Muscle layer of colon (tissue), 2 donors: ENCODE results near the gene ADAMTSL3.

Source experiments
- H3K27ac ChIP-seq: one replicate; pipeline ENCODE4 v1.7.0; 2013; ENCODE audit warnings: low read depth, mild to moderate bottlenecking, low read length, moderate library complexity
- H3K27me3 ChIP-seq, 2 donors: one replicate each; pipeline ENCODE4 v1.7.0; 2013; ENCODE audit warnings: low read length in 2 of 2, mild to moderate bottlenecking in 2 of 2; ENCODE audit not compliant: insufficient read depth in 2 of 2, control insufficient read depth in 1 of 2
- H3K36me3 ChIP-seq: one replicate; pipeline ENCODE4 v1.7.0; 2013; ENCODE audit warnings: mild to moderate bottlenecking, low read length; ENCODE audit not compliant: insufficient read depth
- H3K4me1 ChIP-seq: one replicate; pipeline ENCODE4 v1.7.0; 2013; ENCODE audit warnings: mild to moderate bottlenecking, low read length; ENCODE audit not compliant: insufficient read depth
- H3K4me3 ChIP-seq, 2 donors: one replicate each; pipeline ENCODE4 v1.7.0; 2013; ENCODE audit warnings: low read length in 2 of 2, low read depth in 1 of 2, mild to moderate bottlenecking in 1 of 2, moderate library complexity in 1 of 2
- H3K9ac ChIP-seq: one replicate; pipeline ENCODE4 v1.7.0; 2013; ENCODE audit warnings: low read length
- H3K9me3 ChIP-seq: one replicate; pipeline ENCODE4 v1.7.0; 2013; ENCODE audit warnings: mild to moderate bottlenecking, low read length
- donor health status: abdominal sarcoma.
- donor health status: Adenocarcinoma of cecum.

ADAMTSL3 gene

DNA sequence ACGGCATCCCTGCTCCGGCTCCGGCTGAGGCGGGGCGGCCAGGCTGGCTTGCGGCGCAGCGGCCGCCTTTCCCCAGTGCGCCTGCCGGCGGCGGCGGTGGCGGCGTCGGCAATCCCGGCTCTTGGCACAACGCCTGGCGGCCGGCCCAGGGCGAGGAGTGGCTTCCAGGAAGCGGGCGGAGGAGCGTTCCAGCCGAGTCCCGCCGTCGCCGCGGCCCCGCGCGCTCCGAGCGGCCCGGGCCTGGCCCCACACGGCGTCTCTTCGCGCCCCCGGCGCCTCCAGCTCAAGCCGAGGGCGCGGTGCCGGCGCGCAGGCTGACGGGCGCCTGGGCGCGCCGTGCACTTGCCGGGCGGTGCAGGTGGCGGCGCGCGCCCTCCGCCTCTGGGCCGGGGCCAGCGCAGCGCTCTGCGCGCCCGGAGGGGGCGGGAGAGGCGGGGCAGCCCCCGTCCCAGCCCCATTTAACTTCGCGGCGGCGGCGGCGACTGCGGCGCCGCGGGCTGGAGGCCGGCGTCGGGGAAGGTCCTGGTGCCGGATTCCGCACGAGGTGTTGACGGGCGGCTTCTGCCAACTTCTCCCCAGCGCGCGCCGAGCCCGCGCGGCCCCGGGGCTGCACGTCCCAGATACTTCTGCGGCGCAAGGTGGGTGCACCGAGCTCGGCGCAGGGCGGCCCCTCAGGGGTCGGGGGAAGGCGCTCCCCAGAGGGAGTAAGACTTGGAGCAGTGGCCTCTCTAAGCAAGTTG is at the start of gene ADAMTSL3:
TSS of gene ADAMTSL3 (plus strand) at position 485 of the 740 bp plus-strand sequence. CDS start 1,639 bp downstream, outside the sequence.
- Histone ChIP-seq H3K9ac (peak within 1 kb of the TSS; percentile 58), H3K27me3 (no peaks in the 10 kb centered on the region), H3K27ac (peak within 1 kb of the TSS; percentile 87), H3K4me3 (peak within 1 kb of the TSS; percentile 84 to 88), H3K4me1 (peaks cover 35% of the 10 kb centered on the region), H3K36me3 (peaks cover 16% of the 10 kb centered on the region), H3K9me3 (no peaks in the 10 kb centered on the region)

DNA sequence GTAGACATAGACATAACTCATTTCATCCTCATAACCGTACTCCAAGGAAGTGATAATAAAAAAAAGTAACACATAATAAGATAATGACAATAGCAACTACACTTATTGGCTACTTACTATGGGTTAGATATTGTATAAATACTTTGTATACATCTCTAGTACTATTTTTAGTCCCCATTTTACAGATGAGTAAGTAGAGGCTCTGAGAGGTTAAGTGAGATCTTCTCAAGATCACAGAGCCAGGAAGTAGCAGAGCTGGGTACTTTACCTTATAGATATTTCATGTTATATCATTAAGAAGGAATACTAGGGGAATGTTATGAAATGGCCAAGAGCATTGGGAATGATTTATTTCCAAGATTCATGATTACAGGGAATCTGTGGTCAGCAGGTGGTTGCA is 49.4 kb upstream of the ADAMTSL3 start:
- H3K27ac ChIP-seq = no peak overlapping the region

DNA sequence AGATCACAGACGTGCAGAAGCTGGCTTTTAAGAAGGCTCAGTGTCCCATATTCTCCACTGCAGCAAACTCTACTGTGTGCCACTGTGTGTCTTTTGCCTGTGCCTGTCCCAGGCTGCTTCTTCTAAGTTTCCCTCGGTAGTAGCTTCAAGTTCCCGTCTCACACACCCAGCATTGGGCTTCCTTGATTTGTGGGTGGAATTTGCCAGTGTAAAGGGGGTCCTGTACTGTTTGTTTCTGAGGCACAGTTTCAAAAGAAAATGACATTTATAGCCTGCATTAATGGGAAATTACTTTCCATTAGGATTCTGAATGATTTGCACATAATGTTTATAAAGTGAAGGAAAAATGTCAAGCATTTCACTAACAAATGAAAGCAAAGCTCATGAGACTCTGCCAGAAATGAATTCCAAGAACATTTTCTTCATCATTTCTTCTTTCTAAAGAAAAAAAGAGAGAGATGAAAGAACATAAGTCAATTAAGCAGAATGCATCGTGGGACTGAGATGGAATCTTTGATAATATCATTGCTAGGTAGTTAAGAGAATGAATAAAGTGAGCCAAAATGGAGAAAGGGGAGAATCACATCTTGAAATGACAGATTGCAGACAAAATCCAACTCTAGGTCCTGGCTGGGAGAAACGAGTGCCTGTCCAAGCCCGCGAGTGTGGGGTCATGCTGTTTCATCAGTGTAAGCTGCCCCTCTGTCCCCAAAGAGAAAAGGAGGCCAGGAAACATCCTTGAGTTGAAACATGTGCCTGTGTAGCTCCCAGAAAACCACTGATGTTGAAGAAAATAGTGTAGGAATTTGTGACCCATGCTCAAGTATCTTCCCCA is 48.6 kb upstream of the ADAMTSL3 start:
- no peak overlapping the region for H3K4me3 ChIP-seq
- H3K9me3 ChIP-seq = no peaks in the 10 kb centered on the region
- H3K9ac ChIP-seq = no peak overlapping the region
- no peaks in the 10 kb centered on the region for H3K27me3 ChIP-seq
- no peak overlapping the region for H3K27ac ChIP-seq
- H3K4me1 ChIP-seq = peaks cover 8% of the 10 kb centered on the region
- H3K36me3 ChIP-seq = no peaks in the 10 kb centered on the region

More for the DNA sequence above, 49.4 kb upstream of the ADAMTSL3 start:
- Histone ChIP-seq H3K36me3 (no peaks in the 10 kb centered on the region), H3K4me1 (peaks cover 8% of the 10 kb centered on the region), H3K9me3 (no peaks in the 10 kb centered on the region), H3K9ac (no peak overlapping the region), H3K27me3 (no peaks in the 10 kb centered on the region), H3K4me3 (no peak overlapping the region)

DNA sequence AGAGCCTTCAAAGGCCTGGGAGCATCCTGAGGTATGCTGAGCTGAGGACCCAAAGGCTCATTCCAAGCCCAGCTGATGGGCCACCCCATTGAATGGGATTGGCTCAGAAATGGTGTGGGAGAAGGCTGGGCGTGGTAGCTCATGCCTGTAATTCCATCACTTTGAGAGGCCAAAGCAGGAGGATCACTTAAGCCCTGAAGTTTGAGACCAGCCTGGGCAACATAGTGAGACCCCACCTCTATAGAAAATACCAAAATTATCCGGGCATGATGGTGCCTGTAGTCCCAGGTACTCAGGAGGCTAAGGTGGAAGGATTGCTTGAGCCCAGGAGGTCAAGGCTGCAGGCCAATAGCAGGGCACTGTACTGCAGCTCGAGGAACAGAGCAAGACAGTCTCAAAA is 43.8 kb upstream of the ADAMTSL3 start:
- Histone ChIP-seq H3K4me3 (no peak overlapping the region), H3K27me3 (no peaks in the 10 kb centered on the region), H3K9ac (no peak overlapping the region), H3K4me1 (peaks cover 1% of the 10 kb centered on the region), H3K36me3 (no peaks in the 10 kb centered on the region), H3K9me3 (no peaks in the 10 kb centered on the region), H3K27ac (no peak overlapping the region)

DNA sequence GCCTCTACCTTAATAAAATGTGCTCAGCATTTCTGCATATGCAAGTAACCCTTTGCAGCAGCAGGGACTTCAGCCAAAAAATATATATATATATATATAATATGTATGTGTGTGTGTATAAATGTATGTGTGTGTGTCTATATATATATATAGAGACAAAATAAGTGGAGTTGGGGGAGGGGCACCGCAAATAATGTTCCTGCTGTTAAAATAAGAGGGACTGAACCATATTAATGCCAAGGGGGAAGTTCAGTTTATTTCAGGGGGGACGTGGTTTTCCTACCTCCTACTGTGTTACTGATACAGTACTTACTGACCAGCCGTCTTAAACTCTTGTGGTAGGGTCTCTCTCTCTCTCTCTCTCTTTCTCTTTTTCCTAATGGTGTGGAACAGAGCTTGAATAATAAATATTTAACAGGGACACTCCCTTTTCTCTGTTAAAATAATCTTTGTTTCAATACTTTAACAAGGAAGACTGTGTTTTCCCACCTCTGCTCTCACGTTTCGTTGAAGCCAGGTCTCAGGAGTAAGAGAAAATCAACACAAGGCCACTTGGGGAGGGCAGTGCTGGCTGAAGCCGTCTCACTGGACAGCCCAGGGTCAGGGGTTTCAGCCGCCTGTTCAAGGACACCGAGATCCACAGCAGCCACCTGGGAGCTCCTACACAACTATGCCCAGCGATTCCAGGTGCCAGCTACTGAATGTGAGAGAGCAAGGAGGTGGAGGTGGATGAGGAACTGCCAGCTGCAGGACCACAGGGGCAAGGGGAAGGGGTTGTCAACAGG is 42.8 kb upstream of the ADAMTSL3 start:
- Histone ChIP-seq H3K9me3 (no peaks in the 10 kb centered on the region), H3K36me3 (no peaks in the 10 kb centered on the region), H3K27ac (no peak overlapping the region), H3K4me1 (no peaks in the 10 kb centered on the region), H3K4me3 (no peak overlapping the region), H3K27me3 (no peaks in the 10 kb centered on the region), H3K9ac (no peak overlapping the region)

DNA sequence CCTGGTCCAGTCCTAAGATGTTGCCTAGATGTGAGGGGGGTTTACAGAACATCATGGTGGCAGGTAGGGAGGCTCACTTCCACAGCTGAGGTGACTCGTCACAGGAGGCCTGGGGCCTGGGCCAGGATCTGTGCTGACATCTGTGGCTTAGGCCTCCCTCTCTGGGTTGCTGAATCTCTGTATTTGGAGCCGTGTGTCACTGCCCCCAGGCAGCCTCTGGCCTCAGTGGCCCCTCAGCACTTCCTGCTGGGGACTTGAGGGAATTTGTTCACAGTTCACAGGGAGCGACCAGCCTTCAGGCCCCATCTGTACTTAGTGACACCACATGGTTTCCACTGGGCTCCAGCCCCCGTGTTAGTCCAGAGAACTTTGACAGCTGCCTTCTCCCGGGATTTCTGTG is 41.7 kb upstream of the ADAMTSL3 start:
- no peaks in the 10 kb centered on the region for H3K36me3 ChIP-seq

GRCh38 chr15:83612898-83613635 is 40.9 kb upstream of the ADAMTSL3 start:
- Histone ChIP-seq H3K4me3 (no peak overlapping the region), H3K4me1 (no peaks in the 10 kb centered on the region), H3K27ac (no peak overlapping the region), H3K9me3 (no peaks in the 10 kb centered on the region), H3K9ac (no peak overlapping the region), H3K27me3 (no peaks in the 10 kb centered on the region), H3K36me3 (no peaks in the 10 kb centered on the region)

More for the DNA sequence above, 41.7 kb upstream of the ADAMTSL3 start:
- Histone ChIP-seq H3K4me1 (no peaks in the 10 kb centered on the region), H3K27me3 (no peaks in the 10 kb centered on the region), H3K9ac (no peak overlapping the region), H3K4me3 (no peak overlapping the region), H3K9me3 (no peaks in the 10 kb centered on the region), H3K27ac (no peak overlapping the region)

GRCh38 chr15:83613714-83614113 is 40.2 kb upstream of the ADAMTSL3 start:
- Histone ChIP-seq H3K4me3 (no peak overlapping the region), H3K36me3 (no peaks in the 10 kb centered on the region), H3K4me1 (no peaks in the 10 kb centered on the region), H3K9me3 (no peaks in the 10 kb centered on the region), H3K27ac (no peak overlapping the region), H3K27me3 (no peaks in the 10 kb centered on the region), H3K9ac (no peak overlapping the region)

DNA sequence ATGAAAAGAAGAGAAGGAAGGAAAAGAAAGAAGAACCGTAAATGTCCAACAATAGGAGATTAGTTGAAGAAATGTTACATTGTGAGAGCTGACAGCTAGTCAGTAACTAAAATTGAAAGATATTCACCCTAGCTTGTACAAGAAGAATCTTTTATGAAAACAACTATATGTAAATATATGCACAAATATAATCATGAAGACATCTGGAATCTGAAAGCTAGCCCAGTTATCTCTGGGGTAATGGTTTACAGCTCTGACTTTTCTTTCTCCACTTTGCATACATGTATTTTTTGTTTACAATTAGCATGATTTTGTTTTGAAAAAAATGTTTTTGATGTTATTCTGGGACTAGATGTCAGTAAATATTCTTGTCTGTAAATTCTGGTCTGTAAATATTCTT is 37.1 kb upstream of the ADAMTSL3 start:
- Histone ChIP-seq H3K4me1 (no peaks in the 10 kb centered on the region), H3K27ac (no peak overlapping the region), H3K9me3 (no peaks in the 10 kb centered on the region), H3K36me3 (no peaks in the 10 kb centered on the region), H3K4me3 (no peak overlapping the region), H3K9ac (no peak overlapping the region), H3K27me3 (no peaks in the 10 kb centered on the region)

DNA sequence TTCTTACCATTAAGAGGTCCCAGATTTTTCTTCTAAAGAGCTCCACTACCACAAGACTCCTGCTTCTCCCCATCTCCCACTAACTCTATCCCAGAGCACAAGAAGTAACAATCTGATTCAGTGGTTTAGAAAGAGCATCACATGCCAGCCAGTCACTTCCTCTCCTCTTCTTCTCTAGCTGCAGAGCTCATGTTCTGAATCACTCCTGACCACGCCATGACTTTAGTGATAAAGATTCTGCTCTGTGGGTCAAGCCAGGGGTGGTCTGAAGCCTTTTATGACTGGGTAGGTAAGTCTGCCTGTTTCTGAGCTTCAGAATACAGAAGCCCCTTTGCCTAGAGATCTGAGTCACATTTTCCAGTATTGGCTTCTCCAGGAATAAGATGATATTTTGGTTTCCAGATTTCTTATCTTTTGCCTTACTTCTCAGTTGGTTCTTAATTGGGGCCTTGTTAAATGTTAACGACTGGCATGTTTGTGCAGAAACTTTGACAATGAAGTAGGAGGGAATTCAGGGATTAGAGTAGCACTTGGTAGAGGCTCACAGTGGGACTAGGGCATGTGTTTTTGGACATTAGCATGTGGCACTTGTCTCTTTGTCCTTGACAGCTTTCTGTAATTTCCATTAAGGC is 27.6 kb upstream of the ADAMTSL3 start:
- H3K4me3 ChIP-seq = no peak overlapping the region
- no peaks in the 10 kb centered on the region for H3K4me1 ChIP-seq
- H3K27ac ChIP-seq = no peak overlapping the region
- H3K36me3 ChIP-seq = no peaks in the 10 kb centered on the region
- no peaks in the 10 kb centered on the region for H3K9me3 ChIP-seq
- no peaks in the 10 kb centered on the region for H3K27me3 ChIP-seq
- H3K9ac ChIP-seq = no peak overlapping the region
